Lower leg skin (tissue), 4 donors: ENCODE measurements around the gene PSMD5. TPM values are rescaled to one million over a fixed set of nuclear protein-coding genes. Genes with fewer than 3 reads are reported as not detected.

Experiments used
- DNase-seq, 2 donors: peaks; one replicate each; pipeline ENCODE4 v3.0.0-alpha.2; 2019; ENCODE audit warnings: low spot score in 2 of 2
- H3K4me3 ChIP-seq: fragments of 200-600 bp; sonication (generic); 2 replicates; pipeline ENCODE4 v1.5.1; 2017; ENCODE audit warnings: mild to moderate bottlenecking, low read depth; ENCODE audit not compliant: poor library complexity, severe bottlenecking
- POLR2A ChIP-seq, 2 donors: fragments of 450-650 bp; IDR thresholded peaks; one replicate each; pipeline ENCODE4 v1.6.1; 2016 to 2017; ENCODE audit warnings: antibody characterized with exemption in 2 of 2, mild to moderate bottlenecking in 1 of 2, moderate library complexity in 1 of 2
- WGBS, 2 donors: methylation state at CpG; one replicate each; pipeline ENCODE4 v1.1.5; 2018; 5-methylcytosine and 5-hydroxymethylcytosine counted together
- intact Hi-C: fragments of 100-400 bp; cut with DNase I; formaldehyde crosslinking; loops from one replicate; pipeline ENCODE4 v1.15.0; 2023; ENCODE audit warnings: low total_unique reads
- total RNA-seq, 4 donors: library from RNA; depleted of rRNA; stranded (reverse); fragments of >200 nt; gene quantifications; one replicate each; pipeline ENCODE4 v1.1.0, GENCODE V29; 2016
- TF ChIP-seq, protein P1 (sequence below), 3 donors: fragments of 450-650 bp; IDR thresholded peaks; one replicate each; pipeline ENCODE4 v1.5.1; 2016; ENCODE audit warnings: antibody characterized with exemption in 3 of 3, mild to moderate bottlenecking in 3 of 3, moderate library complexity in 2 of 3

Gene PSMD5
- total RNA-seq, 4 donors from 2014 or later = 30.1 to 63.7 (median 33.9) TPM

DNA sequence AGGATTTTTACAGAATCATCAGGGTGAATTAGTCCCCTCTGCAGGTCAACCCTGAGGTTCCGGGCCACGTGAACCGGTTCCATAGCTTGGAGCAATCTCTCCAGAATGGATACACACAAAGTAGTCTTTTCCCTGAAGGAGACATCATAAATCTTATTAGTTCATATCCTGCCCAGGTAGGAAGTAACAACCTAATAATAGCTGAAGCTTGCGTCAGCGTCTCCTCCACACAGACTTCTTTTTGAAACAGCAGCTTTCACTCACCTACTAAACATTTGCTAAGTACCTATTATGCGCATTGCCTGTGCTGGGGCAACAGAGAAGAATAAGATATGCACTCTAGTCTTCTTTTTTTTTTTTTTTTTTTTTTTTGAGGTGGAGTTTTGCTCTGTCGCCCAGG, 9.4 kb downstream of the PSMD5 start:
- WGBS, 2 donors = 88 to 93% methylated on average over 7 of the region's 7 CpGs
- H3K4me3 ChIP-seq = no peak overlapping the region
- intact Hi-C loops = no loop called here
- TF ChIP-seq POLR2A (IDR thresholded peaks at IDR 0.05) = no peak
- TF ChIP-seq, protein P1, sequence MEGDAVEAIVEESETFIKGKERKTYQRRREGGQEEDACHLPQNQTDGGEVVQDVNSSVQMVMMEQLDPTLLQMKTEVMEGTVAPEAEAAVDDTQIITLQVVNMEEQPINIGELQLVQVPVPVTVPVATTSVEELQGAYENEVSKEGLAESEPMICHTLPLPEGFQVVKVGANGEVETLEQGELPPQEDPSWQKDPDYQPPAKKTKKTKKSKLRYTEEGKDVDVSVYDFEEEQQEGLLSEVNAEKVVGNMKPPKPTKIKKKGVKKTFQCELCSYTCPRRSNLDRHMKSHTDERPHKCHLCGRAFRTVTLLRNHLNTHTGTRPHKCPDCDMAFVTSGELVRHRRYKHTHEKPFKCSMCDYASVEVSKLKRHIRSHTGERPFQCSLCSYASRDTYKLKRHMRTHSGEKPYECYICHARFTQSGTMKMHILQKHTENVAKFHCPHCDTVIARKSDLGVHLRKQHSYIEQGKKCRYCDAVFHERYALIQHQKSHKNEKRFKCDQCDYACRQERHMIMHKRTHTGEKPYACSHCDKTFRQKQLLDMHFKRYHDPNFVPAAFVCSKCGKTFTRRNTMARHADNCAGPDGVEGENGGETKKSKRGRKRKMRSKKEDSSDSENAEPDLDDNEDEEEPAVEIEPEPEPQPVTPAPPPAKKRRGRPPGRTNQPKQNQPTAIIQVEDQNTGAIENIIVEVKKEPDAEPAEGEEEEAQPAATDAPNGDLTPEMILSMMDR (IDR thresholded peaks at IDR 0.05) = no peak
- no peak for DNase-seq

DNA sequence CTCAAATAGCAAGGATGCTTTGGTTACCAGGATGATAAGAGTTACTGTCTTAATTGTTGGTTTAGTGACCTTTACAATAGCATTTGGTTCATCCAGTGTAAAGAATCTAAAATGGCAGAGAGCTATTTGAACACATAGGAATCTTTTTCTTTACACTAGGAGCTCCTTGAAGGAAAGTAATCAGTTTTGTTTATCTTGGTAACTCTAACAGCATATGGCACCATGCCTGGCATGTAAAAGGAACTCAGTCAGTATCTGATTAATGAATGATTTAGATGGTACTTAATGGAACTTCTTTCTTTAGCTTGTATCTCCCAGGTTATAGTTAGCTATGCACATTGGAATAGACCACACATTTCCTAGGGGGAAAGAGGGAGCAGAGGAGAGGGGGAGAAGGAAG, 9.9 kb downstream of the PSMD5 start:
- intact Hi-C loops = no loop called here
- TF ChIP-seq, protein P1 (IDR thresholded peaks at IDR 0.05) = no peak
- no peak for DNase-seq
- no peak overlapping the region for H3K4me3 ChIP-seq

DNA sequence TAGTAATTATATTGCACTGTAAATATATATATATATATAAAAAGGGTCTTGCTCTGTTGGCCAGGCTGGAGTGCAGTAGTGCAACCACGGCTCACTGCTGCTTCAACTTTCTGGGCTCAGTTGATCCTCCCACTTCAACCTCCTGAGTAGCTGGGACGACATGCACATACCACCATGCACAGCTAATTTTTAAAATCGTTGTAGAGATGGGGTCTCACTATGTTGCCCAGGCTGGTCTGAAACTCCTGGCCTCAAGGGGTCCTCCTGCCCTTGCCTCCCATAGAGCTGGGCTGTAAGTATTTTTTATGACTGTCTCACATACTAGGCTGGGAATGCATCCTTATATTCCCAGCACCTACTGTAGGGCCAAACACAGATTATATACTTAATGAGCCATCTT, 11.9 kb downstream of the PSMD5 start:
- no peak for DNase-seq
- no peak overlapping the region for H3K4me3 ChIP-seq
- TF ChIP-seq, protein P1 (IDR thresholded peaks at IDR 0.05) = no peak
- TF ChIP-seq POLR2A (IDR thresholded peaks at IDR 0.05) = no peak
- WGBS, 2 donors = 96 to 97% methylated on average over 3 of the region's 3 CpGs
- intact Hi-C loops = no loop called here

DNA sequence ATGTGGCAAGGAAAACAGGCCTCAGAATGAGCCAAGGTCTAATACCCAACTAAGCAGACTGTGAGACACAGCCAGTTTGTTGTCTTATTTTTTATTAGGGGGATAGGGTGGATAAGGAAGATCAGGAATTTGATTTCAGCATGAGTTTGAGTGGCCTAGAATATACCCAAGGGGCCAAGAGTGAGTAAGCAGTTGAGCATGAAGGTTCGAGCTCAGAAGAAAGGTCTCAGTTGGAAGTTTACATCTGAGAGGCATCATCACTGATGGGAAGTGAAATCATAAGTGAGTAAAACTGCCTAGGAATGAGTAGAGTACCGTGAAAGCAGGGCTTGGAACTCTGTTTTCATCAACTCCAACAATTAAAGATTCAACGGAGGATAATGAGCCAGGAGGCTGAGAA, 12.6 kb downstream of the PSMD5 start:
- 91 to 93% methylated on average over 3 of the region's 3 CpGs for WGBS, 2 donors
- intact Hi-C loops = no loop called here
- H3K4me3 ChIP-seq = no peak overlapping the region
- DNase-seq = no peak
- no peak for TF ChIP-seq POLR2A (IDR thresholded peaks at IDR 0.05)
- TF ChIP-seq, protein P1 (IDR thresholded peaks at IDR 0.05) = no peak

DNA sequence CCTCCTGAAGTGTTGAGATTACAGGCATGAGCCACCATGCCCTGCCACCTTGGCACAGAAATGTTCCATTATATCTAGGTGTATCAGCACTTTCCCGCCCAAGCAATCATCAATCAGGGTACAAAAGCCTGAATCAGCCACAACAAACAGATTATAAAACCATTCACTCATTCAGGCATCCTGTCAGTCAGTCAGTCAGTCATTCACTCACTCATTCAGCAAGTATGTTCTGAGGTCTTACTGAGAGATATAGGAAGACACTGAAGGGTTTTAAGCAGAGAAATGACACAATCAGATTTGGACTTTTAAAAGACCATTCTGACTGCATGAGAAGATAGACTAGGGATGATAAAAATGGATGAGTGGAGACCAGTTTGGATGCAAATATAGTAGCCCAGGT, 13.1 kb downstream of the PSMD5 start:
- H3K4me3 ChIP-seq = no peak overlapping the region
- intact Hi-C loops = no loop called here
- 90 to 96% methylated on average over 1 of the region's 1 CpG for WGBS, 2 donors
- TF ChIP-seq POLR2A (IDR thresholded peaks at IDR 0.05) = no peak
- TF ChIP-seq, protein P1 (IDR thresholded peaks at IDR 0.05) = no peak
- no peak for DNase-seq

DNA sequence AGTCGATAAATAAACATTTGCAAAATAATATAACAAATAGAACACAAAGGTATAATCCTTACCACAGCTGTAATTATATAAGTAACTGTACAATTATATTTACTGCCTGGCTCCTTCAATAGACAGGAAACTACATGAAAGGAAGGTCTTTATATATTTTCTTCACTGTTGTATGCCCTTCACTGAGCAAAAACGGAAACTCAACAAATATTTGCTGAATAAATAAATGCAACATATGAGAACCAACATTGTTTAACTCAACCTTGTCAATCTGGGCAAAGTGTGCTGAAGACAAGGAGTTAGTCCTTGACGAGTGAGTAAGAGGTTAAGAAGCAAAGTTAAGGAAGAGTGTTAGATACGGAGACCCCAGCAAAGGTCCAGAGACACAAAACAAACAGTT, 22.6 kb downstream of the PSMD5 start:
- TF ChIP-seq, protein P1 (IDR thresholded peaks at IDR 0.05) = no peak
- TF ChIP-seq POLR2A (IDR thresholded peaks at IDR 0.05) = no peak
- H3K4me3 ChIP-seq = no peak overlapping the region
- intact Hi-C loops = no loop called here
- whole genome bisulfite sequencing, 2 donors = 90 to 93% methylated on average over 4 of the region's 4 CpGs
- DNase-seq = no peak
